A673 (cell line): ENCODE data around the gene RNF7. TPM values are rescaled to one million over a fixed set of nuclear protein-coding genes. Genes with fewer than 3 reads are reported as not detected.

ENCODE experiments used
- BruUV-seq: library from RNA; stranded (reverse); fragments of 400-500 nt; replicated peaks from 2 replicates; lab custom pipeline; 2021; lab: Mats Ljungman, UMichigan
- CTCF ChIA-PET: fragments of 300-600 bp; sonication (Branson Sonifier 250); formaldehyde crosslinking; loops from one replicate; lab custom pipeline; 2022; ENCODE audit warnings: antibody characterized with exemption; lab: Charles Lee
- POLR2A ChIA-PET: fragments of 300-600 bp; sonication (Branson Sonifier 250); formaldehyde crosslinking; loops from one replicate; lab custom pipeline; 2022; ENCODE audit warnings: antibody characterized with exemption; ENCODE audit not compliant: low non-redundant PET; lab: Charles Lee
- DNase-seq: peaks from one replicate; pipeline ENCODE4 v3.0.0-alpha.2; 2015; ENCODE audit warnings: low spot score
- H3K27ac ChIP-seq: fragments of 200-600 bp; sonication (generic); 2 replicates; pipeline ENCODE4 v1.5.1; 2016; ENCODE audit warnings: mixed run types, low read depth, mild to moderate bottlenecking, mixed read lengths, antibody characterized with exemption, low read length; ENCODE audit not compliant: poor library complexity, severe bottlenecking
- H3K27me3 ChIP-seq: fragments of 200-600 bp; sonication (generic); replicated peaks from 2 replicates; pipeline ENCODE4 v1.6.1; 2017; ENCODE audit warnings: mixed run types, low read depth, mild to moderate bottlenecking, mixed read lengths, antibody characterized with exemption, low read length; ENCODE audit not compliant: insufficient read depth, poor library complexity
- H3K36me3 ChIP-seq: fragments of 200-600 bp; sonication (generic); 2 replicates; pipeline ENCODE4 v1.6.1; 2016; ENCODE audit warnings: mixed run types, mild to moderate bottlenecking, mixed read lengths, antibody characterized with exemption, low read length; ENCODE audit not compliant: insufficient read depth, poor library complexity, severe bottlenecking
- H3K4me1 ChIP-seq: fragments of 200-600 bp; sonication (generic); 2 replicates; pipeline ENCODE4 v1.6.1; 2017; ENCODE audit warnings: mixed run types, mild to moderate bottlenecking, mixed read lengths, antibody characterized with exemption, low read length; ENCODE audit not compliant: insufficient read depth, poor library complexity, severe bottlenecking
- H3K4me3 ChIP-seq: fragments of 200-600 bp; sonication (generic); 2 replicates; pipeline ENCODE4 v1.5.1; 2016; ENCODE audit warnings: low read depth, mixed run types, mild to moderate bottlenecking, mixed read lengths, low read length; ENCODE audit not compliant: poor library complexity, severe bottlenecking
- H3K9me3 ChIP-seq: fragments of 200-600 bp; sonication (generic); 2 replicates; pipeline ENCODE4 v1.6.1; 2016; ENCODE audit warnings: mixed run types, low read depth, mild to moderate bottlenecking, mixed read lengths, antibody characterized with exemption, low read length; ENCODE audit not compliant: poor library complexity, severe bottlenecking
- EZH2 ChIP-seq: fragments of 200-600 bp; sonication (generic); IDR thresholded peaks from 2 replicates; pipeline ENCODE4 v1.6.1; 2017; ENCODE audit warnings: borderline replicate concordance, low read depth, mild to moderate bottlenecking, mixed read lengths, antibody characterized with exemption, low read length; ENCODE audit not compliant: poor library complexity, severe bottlenecking
- intact Hi-C: fragments of 100-400 bp; cut with micrococcal nuclease; formaldehyde crosslinking; loops from one replicate; pipeline ENCODE4 v1.10.0; 2022; ENCODE audit not compliant: unreplicated experiment
- total RNA-seq: library from RNA; stranded (reverse); gene quantifications from 2 replicates; pipeline ENCODE4 v1.2.3, GENCODE V29; 2021
- TF ChIP-seq, protein P1 (sequence below): fragments of 300-800, 200-600 bp; sonication (generic); conservative IDR thresholded peaks from 2 replicates; pipeline ENCODE4 v1.5.1; 2017; ENCODE audit warnings: low read depth, mild to moderate bottlenecking, antibody characterized with exemption, low read length, moderate library complexity, mixed read lengths

RNF7 gene
- total RNA-seq, 1 experiment from 2014 or later = 123 TPM

DNA sequence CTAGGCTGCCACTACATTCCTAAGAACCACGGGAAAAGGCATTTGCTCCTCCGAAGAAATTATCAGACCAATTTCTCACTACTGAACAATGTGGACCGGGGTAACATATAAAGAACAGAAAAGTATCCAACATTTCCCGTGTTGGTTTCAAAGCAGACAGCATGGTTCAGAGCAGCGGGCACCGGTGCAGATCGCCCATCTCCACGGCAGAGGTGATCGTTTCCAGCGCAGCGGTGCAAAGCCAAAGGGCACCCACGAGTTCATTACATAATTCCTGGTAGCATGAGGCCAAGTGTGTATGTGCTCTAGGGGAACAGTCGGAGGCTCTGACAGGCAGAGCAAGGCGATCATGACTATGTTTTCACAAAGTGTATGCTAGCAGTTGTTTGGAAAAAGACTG lies 38.3 kb downstream of the RNF7 start:
- TF ChIP-seq EZH2 = no peak
- TF ChIP-seq, protein P1, sequence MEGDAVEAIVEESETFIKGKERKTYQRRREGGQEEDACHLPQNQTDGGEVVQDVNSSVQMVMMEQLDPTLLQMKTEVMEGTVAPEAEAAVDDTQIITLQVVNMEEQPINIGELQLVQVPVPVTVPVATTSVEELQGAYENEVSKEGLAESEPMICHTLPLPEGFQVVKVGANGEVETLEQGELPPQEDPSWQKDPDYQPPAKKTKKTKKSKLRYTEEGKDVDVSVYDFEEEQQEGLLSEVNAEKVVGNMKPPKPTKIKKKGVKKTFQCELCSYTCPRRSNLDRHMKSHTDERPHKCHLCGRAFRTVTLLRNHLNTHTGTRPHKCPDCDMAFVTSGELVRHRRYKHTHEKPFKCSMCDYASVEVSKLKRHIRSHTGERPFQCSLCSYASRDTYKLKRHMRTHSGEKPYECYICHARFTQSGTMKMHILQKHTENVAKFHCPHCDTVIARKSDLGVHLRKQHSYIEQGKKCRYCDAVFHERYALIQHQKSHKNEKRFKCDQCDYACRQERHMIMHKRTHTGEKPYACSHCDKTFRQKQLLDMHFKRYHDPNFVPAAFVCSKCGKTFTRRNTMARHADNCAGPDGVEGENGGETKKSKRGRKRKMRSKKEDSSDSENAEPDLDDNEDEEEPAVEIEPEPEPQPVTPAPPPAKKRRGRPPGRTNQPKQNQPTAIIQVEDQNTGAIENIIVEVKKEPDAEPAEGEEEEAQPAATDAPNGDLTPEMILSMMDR = no peak
- CTCF ChIA-PET = no interaction called here
- POLR2A ChIA-PET = no interaction called here
- DNase-seq = no peak
- Histone ChIP-seq H3K36me3 (no peaks in the 10 kb centered on the region), H3K4me3 (no peak overlapping the region), H3K4me1 (no peaks in the 10 kb centered on the region), H3K9me3 (no peaks in the 10 kb centered on the region), H3K27me3 (no peaks in the 10 kb centered on the region), H3K27ac (no peak overlapping the region)
- intact Hi-C loops = no loop called here
- BruUV-seq = no TSS peak

DNA sequence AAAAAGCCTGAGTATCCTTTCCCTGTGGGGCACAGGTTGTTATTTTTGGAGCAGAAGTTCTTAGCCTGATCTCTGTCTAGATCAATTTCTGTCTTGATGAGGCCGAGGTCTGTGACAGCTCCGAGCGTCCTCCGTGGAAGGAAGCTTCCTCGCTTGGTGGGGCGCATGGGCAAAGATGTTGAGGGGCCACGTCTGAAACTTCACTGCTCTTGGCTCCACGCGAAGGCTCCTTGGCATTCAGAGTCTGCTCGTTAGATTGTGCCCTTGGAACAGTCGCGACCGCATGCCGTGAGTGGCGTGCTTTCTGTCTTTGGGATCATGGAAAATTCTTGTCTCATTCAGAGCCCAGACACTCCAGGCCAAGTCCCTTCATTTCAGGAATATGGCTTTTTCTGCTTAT lies 38.8 kb downstream of the RNF7 start:
- no TSS peak for BruUV-seq
- Histone ChIP-seq H3K4me3 (no peak overlapping the region), H3K27me3 (no peaks in the 10 kb centered on the region), H3K4me1 (no peaks in the 10 kb centered on the region), H3K9me3 (no peaks in the 10 kb centered on the region), H3K27ac (no peak overlapping the region), H3K36me3 (no peaks in the 10 kb centered on the region)
- ChIA-PET CTCF (no interaction called here), POLR2A (no interaction called here)
- TF ChIP-seq EZH2 = no peak
- TF ChIP-seq, protein P1 = no peak
- intact Hi-C loops = no loop called here
- DNase-seq = no peak

DNA sequence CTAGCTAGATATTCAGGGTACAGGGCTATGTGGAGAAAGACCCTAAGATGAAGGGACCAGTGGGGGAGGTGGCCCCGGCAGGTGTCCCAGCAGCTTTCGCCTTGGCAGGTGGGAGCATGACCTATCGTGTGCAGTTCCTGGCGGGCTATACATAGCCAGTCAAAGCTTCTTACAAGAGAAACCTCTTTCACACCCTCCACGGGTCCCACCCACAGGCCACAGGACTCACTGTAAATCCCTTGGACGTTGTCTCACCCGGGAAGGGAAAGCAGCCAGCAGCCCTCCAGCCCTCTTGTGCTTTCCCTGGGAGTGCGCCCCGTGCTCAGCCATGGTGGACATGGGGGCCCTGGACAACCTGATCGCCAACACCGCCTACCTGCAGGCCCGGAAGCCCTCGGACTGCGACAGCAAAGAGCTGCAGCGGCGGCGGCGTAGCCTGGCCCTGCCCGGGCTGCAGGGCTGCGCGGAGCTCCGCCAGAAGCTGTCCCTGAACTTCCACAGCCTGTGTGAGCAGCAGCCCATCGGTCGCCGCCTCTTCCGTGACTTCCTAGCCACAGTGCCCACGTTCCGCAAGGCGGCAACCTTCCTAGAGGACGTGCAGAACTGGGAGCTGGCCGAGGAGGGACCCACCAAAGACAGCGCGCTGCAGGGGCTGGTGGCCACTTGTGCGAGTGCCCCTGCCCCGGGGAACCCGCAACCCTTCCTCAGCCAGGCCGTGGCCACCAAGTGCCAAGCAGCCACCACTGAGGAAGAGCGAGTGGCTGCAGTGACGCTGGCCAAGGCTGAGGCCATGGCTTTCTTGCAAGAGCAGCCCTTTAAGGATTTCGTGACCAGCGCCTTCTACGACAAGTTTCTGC lies 40.1 kb downstream of the RNF7 start:
- H3K36me3 ChIP-seq = no peaks in the 10 kb centered on the region
- BruUV-seq = no TSS peak
- H3K27ac ChIP-seq = no peak overlapping the region
- intact Hi-C loops = no loop called here
- H3K9me3 ChIP-seq = no peaks in the 10 kb centered on the region
- ChIA-PET CTCF (no interaction called here), POLR2A (no interaction called here)
- H3K4me1 ChIP-seq = no peaks in the 10 kb centered on the region
- no peak overlapping the region for H3K4me3 ChIP-seq
- DNase-seq = no peak
- TF ChIP-seq EZH2 = no peak
- TF ChIP-seq, protein P1 = no peak
- no peaks in the 10 kb centered on the region for H3K27me3 ChIP-seq
